GM12878 (cell line): Measurements from ENCODE around the gene NKD1. TPM values are rescaled to one million over a fixed set of nuclear protein-coding genes. Genes with fewer than 3 reads are reported as not detected.

Experiments
- ATF3 ChIP-seq: IDR thresholded peaks from 2 replicates; pipeline ENCODE4 v1.6.1; 2011; ENCODE audit warnings: low read depth, mild to moderate bottlenecking, low read length, moderate library complexity, borderline replicate concordance; ENCODE audit errors: extremely low read depth
- E2F8 ChIP-seq: fragments of 450-650 bp; IDR thresholded peaks from 2 replicates; pipeline ENCODE4 v1.6.1; 2018; ENCODE audit warnings: mild to moderate bottlenecking, low read depth, moderate library complexity; ENCODE audit not compliant: partially characterized antibody
- EGR1 ChIP-seq, 2 experiments: IDR thresholded peaks; 1 replicate in 1 of 2; 2 replicates in 1 of 2; pipeline ENCODE4 v1.6.1; 2011 to 2012; ENCODE audit warnings: low read depth in 2 of 2, low read length in 2 of 2, borderline replicate concordance in 1 of 2, mild to moderate bottlenecking in 1 of 2, moderate library complexity in 1 of 2
- FOS ChIP-seq: IDR thresholded peaks from 3 replicates; pipeline ENCODE4 v1.6.1; 2011; ENCODE audit warnings: borderline replicate concordance; ENCODE audit not compliant: insufficient read length; ENCODE audit errors: extremely low read depth
- GATAD2B ChIP-seq: fragments of 450-650 bp; conservative IDR thresholded peaks from 2 replicates; pipeline ENCODE4 v1.6.1; 2017; ENCODE audit warnings: low read depth, mild to moderate bottlenecking, moderate library complexity
- IKZF2 ChIP-seq, 2 experiments: fragments of 450-650 bp; IDR thresholded peaks; 2 replicates each; pipeline ENCODE4 v1.6.1; 2017; ENCODE audit warnings: mild to moderate bottlenecking in 2 of 2, moderate library complexity in 2 of 2
- IRF5 ChIP-seq: fragments of 450-650 bp; IDR thresholded peaks from 2 replicates; pipeline ENCODE4 v1.6.1; 2017; ENCODE audit warnings: borderline replicate concordance
- JUND ChIP-seq: IDR thresholded peaks from 2 replicates; pipeline ENCODE4 v1.6.1; 2012; ENCODE audit warnings: low read depth, mild to moderate bottlenecking, low read length, improper control_type of control experiment, moderate library complexity
- MTA2 ChIP-seq: fragments of 450-650 bp; IDR thresholded peaks from 2 replicates; pipeline ENCODE4 v1.6.1; 2016; ENCODE audit warnings: low read depth, mild to moderate bottlenecking, moderate library complexity
- NFXL1 ChIP-seq: fragments of 450-650 bp; IDR thresholded peaks from 2 replicates; pipeline ENCODE4 v1.6.1; 2017; ENCODE audit warnings: antibody characterized with exemption, mild to moderate bottlenecking, borderline replicate concordance
- PAX8 ChIP-seq: fragments of 450-650 bp; IDR thresholded peaks from 2 replicates; pipeline ENCODE4 v1.6.1; 2017; ENCODE audit warnings: mild to moderate bottlenecking, moderate library complexity
- POLR2A ChIP-seq: IDR thresholded peaks from 2 replicates; pipeline ENCODE4 v1.6.1; 2011; ENCODE audit warnings: low read depth, mild to moderate bottlenecking, low read length
- POLR2AphosphoS5 ChIP-seq: IDR thresholded peaks from 2 replicates; pipeline ENCODE4 v1.6.1; 2011; ENCODE audit warnings: mild to moderate bottlenecking, low read length, inconsistent platforms
- POU2F2 ChIP-seq: IDR thresholded peaks from 3 replicates; pipeline ENCODE4 v1.6.1; 2011; ENCODE audit warnings: low read depth, mild to moderate bottlenecking, low read length, borderline replicate concordance
- RUNX3 ChIP-seq: IDR thresholded peaks from 2 replicates; pipeline ENCODE4 v1.6.1; 2012; ENCODE audit warnings: low read length, inconsistent platforms
- SIN3A ChIP-seq: IDR thresholded peaks from 2 replicates; pipeline ENCODE4 v1.6.1; 2012; ENCODE audit warnings: low read depth, low read length, improper control_type of control experiment
- SMAD1 ChIP-seq: fragments of 450-650 bp; IDR thresholded peaks from 2 replicates; pipeline ENCODE4 v1.6.1; 2018; ENCODE audit warnings: mild to moderate bottlenecking, low read depth; ENCODE audit not compliant: partially characterized antibody
- SRF ChIP-seq, 2 experiments: IDR thresholded peaks; 2 replicates each; pipeline ENCODE4 v1.6.1; 2011; ENCODE audit warnings: low read depth in 2 of 2, low read length in 2 of 2, mild to moderate bottlenecking in 1 of 2, moderate library complexity in 1 of 2
- TARDBP ChIP-seq: IDR thresholded peaks from 2 replicates; pipeline ENCODE4 v1.6.1; 2016; ENCODE audit warnings: borderline replicate concordance
- ZBTB11 ChIP-seq: fragments of 450-650 bp; formaldehyde crosslinking; IDR thresholded peaks from 2 replicates; pipeline ENCODE4 v1.5.0; 2022; ENCODE audit warnings: mild to moderate bottlenecking, missing genetic modification characterization
- ZBTB33 ChIP-seq: fragments of 450-650 bp; IDR thresholded peaks from 2 replicates; pipeline ENCODE4 v1.6.1; 2017; ENCODE audit warnings: mild to moderate bottlenecking
- polyA plus RNA-seq, 11 experiments: library from polyadenylated mRNA; depleted of rRNA in 4 of 11; unstranded in 6 of 11; stranded (reverse) in 5 of 11; fragments of >200 nt; fragmentation: Nextera tagmentation in 4 of 11; fragmentation: Illumina TruSeq in 1 of 11; extraction: Ambion mirVana in 4 of 11; extraction: Trizol in 1 of 11; gene quantifications; 1 replicate in 1 of 11; 2 replicates in 10 of 11; pipeline versions ENCODE4 v1.2.1 to v1.2.3, GENCODE V29; 2011 to 2016; ENCODE audit warnings: inconsistent platforms in 2 of 11, missing spikeins in 2 of 11, low read depth in 1 of 11
- total RNA-seq, 4 experiments: library from RNA; depleted of rRNA in 3 of 4; stranded (reverse); fragments of >200 nt in 3 of 4; fragmentation: Illumina TruSeq in 1 of 4; extraction: Trizol in 1 of 4; gene quantifications; 2 replicates each; pipeline versions ENCODE4 v1.2.1 to v1.2.3, GENCODE V29; 2013 to 2021

Gene NKD1
- total and polyA plus RNA-seq, 10 of the 15 experiments (the other 5 are each of a cell fraction or from before 2014, with no cell fraction given) = under 0.01 to 0.49 (median 0.04) TPM; not detected in 2

- no peak for TF ChIP-seq SMAD1
- no peak for TF ChIP-seq SRF (IDR thresholded peaks at IDR 0.05; ENCODE audit: low read depth in 2 of 2, low read length in 2 of 2)
- TF ChIP-seq ZBTB11 (CRISPR knock-in tag) = no peak
- peak; percentile 49; the same call in 1 of the 3 replicates for TF ChIP-seq POU2F2
- TF ChIP-seq POLR2A = peak; percentile 29; the same call in 1 of the 2 replicates
- no peak for TF ChIP-seq TARDBP
- no peak for TF ChIP-seq EGR1 (IDR thresholded peaks at IDR 0.05; ENCODE audit: borderline replicate concordance in 1 of 2, low read depth in 2 of 2, low read length in 2 of 2)
- no peak for TF ChIP-seq ZBTB33
- no peak for TF ChIP-seq JUND
- TF ChIP-seq NFXL1 = no peak
- TF ChIP-seq PAX8 = no peak
- TF ChIP-seq MTA2 = peak; percentile 48; the same call in 1 of the 2 replicates
- TF ChIP-seq RUNX3 = peak; percentile 66
- no peak for TF ChIP-seq ATF3
- no peak for TF ChIP-seq FOS
- no peak for TF ChIP-seq SIN3A
- peak; percentile 29 for TF ChIP-seq POLR2AphosphoS5
- TF ChIP-seq IKZF2 (IDR thresholded peaks at IDR 0.05) = peak; percentile 9 to 40; a peak in 2 of 4 replicates
- no peak for TF ChIP-seq E2F8
- TF ChIP-seq GATAD2B = no peak
- no peak for TF ChIP-seq IRF5
These were observed 136.7 kb downstream of the NKD1 start (continued) for GRCh38 chr16:50684823-50685461.
